Parathyroid adenoma (tissue), 2 donors: ENCODE data around the gene MBLAC1.

Experiments
- H2AFZ ChIP-seq: fragments of 300-600 bp; sonication (generic); one replicate; pipeline ENCODE4 v1.7.0; 2017; ENCODE audit warnings: antibody characterized with exemption, mild to moderate bottlenecking
- H3K27ac ChIP-seq: fragments of 300-600 bp; sonication (generic); one replicate; pipeline ENCODE4 v1.7.0; 2017
- H3K27me3 ChIP-seq: fragments of 300-600 bp; sonication (generic); one replicate; pipeline ENCODE4 v1.7.0; 2017; ENCODE audit warnings: low read length; ENCODE audit not compliant: control insufficient read depth, insufficient read depth
- H3K36me3 ChIP-seq: fragments of 300-600 bp; sonication (generic); one replicate; pipeline ENCODE4 v1.7.0; 2017; ENCODE audit warnings: low read length; ENCODE audit not compliant: control insufficient read depth, insufficient read depth
- H3K4me1 ChIP-seq: fragments of 300-600 bp; sonication (generic); one replicate; pipeline ENCODE4 v1.7.0; 2017; ENCODE audit warnings: control low read depth
- H3K4me2 ChIP-seq: fragments of 300-600 bp; sonication (generic); one replicate; pipeline ENCODE4 v1.7.0; 2017; ENCODE audit warnings: low read length
- H3K4me3 ChIP-seq: fragments of 300-600 bp; sonication (generic); one replicate; pipeline ENCODE4 v1.7.0; 2017; ENCODE audit warnings: low read depth, low read length
- H3K79me2 ChIP-seq: fragments of 300-600 bp; sonication (generic); one replicate; pipeline ENCODE4 v1.7.0; 2017; ENCODE audit warnings: control low read depth
- H3K9ac ChIP-seq: fragments of 300-600 bp; sonication (generic); one replicate; pipeline ENCODE4 v1.7.0; 2017; ENCODE audit warnings: mild to moderate bottlenecking
- H3K9me3 ChIP-seq: fragments of 300-600 bp; sonication (generic); one replicate; pipeline ENCODE4 v1.7.0; 2017; ENCODE audit warnings: low read length; ENCODE audit not compliant: control insufficient read depth
- CTCF ChIP-seq: fragments of 300-600 bp; sonication (generic); IDR thresholded peaks from one replicate; pipeline ENCODE4 v1.7.0; 2017; ENCODE audit warnings: antibody characterized with exemption, mild to moderate bottlenecking
- donor health status: primary hyperparathyroidism.

Gene MBLAC1

GRCh38 chr7:100088095-100088620 lies 38.6 kb upstream of the MBLAC1 start:
- Histone ChIP-seq H3K4me2 (peak overlapping the region; percentile 88), H3K79me2 (no peaks in the 10 kb centered on the region), H3K27ac (peak overlapping the region; percentile 87), H3K9me3 (no peaks in the 10 kb centered on the region), H3K36me3 (no peaks in the 10 kb centered on the region), H3K9ac (peak overlapping the region; percentile 48), H3K27me3 (no peaks in the 10 kb centered on the region), H3K4me1 (peaks cover 11% of the 10 kb centered on the region), H3K4me3 (peak overlapping the region; percentile 71), H2AFZ (peak overlapping the region; percentile 85)
- TF ChIP-seq CTCF = no peak

- Histone ChIP-seq H3K36me3 (no peaks in the 10 kb centered on the region), H3K4me3 (peak within 1 kb of the TSS; percentile 71), H3K27ac (peak within 1 kb of the TSS; percentile 87), H2AFZ (peak within 1 kb of the TSS; percentile 85), H3K79me2 (no peaks in the 10 kb centered on the region), H3K4me1 (peaks cover 11% of the 10 kb centered on the region), H3K4me2 (peak within 1 kb of the TSS; percentile 88), H3K9me3 (no peaks in the 10 kb centered on the region), H3K27me3 (no peaks in the 10 kb centered on the region), H3K9ac (peak within 1 kb of the TSS; percentile 48)
- TF ChIP-seq CTCF = peak; percentile 9
Observed at GRCh38 chr7:100088621-100089457, 37.9 kb upstream of the MBLAC1 start, which contains the start of gene COPS6. COPS6 (plus strand) TSS chr7:100088969; CDS start chr7:100088991, 22 bp downstream.

- H2AFZ ChIP-seq = peak overlapping the region; percentile 85
- peak overlapping the region; percentile 88 for H3K4me2 ChIP-seq
- H3K36me3 ChIP-seq = no peaks in the 10 kb centered on the region
- H3K79me2 ChIP-seq = no peaks in the 10 kb centered on the region
- H3K4me1 ChIP-seq = peaks cover 11% of the 10 kb centered on the region
- no peak for TF ChIP-seq CTCF
- H3K9me3 ChIP-seq = no peaks in the 10 kb centered on the region
- peak overlapping the region; percentile 71 for H3K4me3 ChIP-seq
- peak overlapping the region; percentile 48 for H3K9ac ChIP-seq
- peak overlapping the region; percentile 87 for H3K27ac ChIP-seq
- H3K27me3 ChIP-seq = no peaks in the 10 kb centered on the region
Observed at GRCh38 chr7:100089458-100090196, 37.1 kb upstream of the MBLAC1 start.

GRCh38 chr7:100090527-100091410 lies 36.0 kb upstream of the MBLAC1 start:
- Histone ChIP-seq H3K27me3 (no peaks in the 10 kb centered on the region), H3K4me2 (no peak overlapping the region), H3K4me3 (no peak overlapping the region), H3K9ac (no peak overlapping the region), H3K36me3 (no peaks in the 10 kb centered on the region), H3K4me1 (peaks cover 11% of the 10 kb centered on the region), H3K9me3 (no peaks in the 10 kb centered on the region), H3K27ac (no peak overlapping the region), H3K79me2 (no peaks in the 10 kb centered on the region), H2AFZ (no peak overlapping the region)
- no peak for TF ChIP-seq CTCF
